Stromal cell of bone marrow (primary cell): Measurements from ENCODE around the gene TIMP1.
A peak's percentile ranks its signal among the peaks of the same experiment; 100 is the strongest.

Experiments
- DNase-seq: peaks from one replicate; pipeline ENCODE4 v3.0.0-alpha.2; 2012; ENCODE audit warnings: low read depth

TIMP1 gene

DNA sequence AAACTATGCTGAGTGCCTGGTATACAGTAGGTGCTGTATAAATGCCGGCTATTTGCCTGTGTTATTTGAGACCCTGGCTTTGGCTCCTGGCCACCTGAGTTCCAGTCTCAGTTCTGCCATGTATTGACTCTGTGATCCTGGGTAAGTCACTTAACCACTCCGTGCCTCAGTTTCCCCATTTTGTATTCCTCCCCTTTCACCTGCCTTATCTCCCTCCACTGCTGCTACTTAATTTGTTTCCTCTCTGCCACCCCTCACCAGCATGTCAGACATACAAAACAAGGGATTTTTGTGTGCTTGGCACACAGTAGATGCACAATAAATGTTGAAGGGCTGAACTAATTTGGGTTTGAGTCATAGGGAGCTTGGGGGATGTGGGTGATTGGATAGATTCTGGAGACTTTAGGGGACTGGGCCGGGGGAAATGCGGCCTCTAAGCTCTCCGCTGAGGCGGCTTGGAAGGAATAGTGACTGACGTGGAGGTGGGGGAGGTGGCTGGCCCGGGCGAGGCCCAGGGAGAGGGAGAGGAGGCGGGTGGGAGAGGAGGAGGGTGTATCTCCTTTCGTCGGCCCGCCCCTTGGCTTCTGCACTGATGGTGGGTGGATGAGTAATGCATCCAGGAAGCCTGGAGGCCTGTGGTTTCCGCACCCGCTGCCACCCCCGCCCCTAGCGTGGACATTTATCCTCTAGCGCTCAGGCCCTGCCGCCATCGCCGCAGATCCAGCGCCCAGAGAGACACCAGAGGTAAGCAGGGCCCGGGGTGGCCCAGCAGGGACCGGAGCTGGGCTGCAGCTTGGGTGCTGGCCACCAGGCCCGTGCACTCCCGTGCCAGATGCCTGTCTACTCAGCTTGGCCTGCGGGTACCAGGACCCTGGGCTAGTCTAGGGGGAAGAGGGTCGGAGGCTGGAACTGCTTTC is at the start of gene TIMP1:
TSS of gene TIMP1 (plus strand) at position 706 of the 917 bp plus-strand sequence. CDS start 980 bp downstream, outside the sequence.
- DNase-seq, result peak; percentile 90

DNA sequence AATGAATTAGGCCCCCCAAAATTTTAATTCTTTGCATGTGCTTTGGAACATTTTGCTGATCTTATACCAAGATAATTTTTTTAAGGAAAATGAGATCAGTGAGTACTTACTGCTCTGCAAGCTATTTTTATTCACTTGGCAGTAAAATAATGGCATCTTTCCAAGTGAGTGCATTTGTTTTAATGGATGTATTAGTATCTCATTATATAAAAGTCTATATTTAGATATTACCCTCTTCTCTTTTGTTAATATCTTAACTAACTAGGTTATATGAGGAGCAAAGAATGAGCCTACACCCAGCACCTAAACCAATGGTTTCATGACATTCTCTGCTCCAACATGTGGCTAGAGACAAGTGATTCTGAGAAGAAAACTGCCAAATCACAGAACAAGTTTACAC is 42.4 kb upstream of the TIMP1 start:
- no peak for DNase-seq

DNA sequence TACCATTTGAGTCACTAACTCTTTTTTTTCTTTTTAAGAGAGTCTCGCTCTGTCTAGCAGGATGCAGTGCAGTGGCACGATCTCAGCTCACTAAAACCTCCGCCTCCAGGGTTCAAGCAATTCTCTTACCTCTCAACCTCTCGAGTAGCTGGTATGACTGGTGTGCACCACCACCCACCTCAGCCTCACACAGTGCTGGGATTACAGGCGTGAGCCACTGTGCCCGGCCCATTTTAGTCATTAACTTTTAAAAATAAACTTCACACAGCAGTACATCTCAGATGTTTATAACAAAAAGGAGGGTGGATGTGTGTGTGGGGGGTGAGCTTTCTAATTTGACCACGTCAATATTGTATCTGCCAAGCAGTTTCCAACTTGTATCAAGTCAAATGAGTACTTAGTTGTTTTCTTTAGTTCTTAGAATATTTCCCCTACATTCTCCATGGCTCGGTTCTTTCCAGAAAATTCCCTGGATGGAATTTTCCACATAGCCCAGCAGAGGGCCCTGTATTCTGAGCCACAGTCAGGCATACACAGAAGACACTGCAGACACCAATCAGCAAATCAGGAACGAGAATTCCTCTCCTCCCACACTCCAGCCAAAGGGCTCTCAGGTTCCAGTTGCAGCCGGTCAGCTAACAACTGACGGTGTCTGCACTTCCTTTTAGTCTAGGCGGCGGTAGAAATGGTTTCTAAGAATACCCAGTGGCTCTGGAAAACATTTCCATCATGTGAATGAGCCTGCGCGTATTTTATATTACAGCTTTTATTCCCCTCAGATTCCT is 41.3 kb upstream of the TIMP1 start:
- peak; percentile 89 for DNase-seq

DNA sequence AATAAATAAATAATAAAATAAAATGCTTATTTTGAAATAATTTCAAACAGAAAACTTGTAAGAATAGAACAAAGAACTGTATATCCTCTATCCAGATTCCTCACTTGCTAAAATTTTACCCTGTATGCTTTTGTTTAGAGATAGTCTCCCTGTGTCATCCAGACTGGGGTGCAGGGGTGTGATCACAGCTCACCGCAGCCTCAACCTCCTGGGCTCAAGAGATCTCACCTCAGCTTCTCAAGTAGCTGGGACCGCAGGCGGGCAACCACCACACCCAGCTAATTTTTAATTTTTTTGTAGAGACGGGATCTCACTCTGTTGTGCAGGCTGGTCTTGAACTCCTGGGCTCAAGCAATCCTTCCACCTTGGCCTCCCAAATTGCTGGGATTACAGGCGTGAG is 38.7 kb upstream of the TIMP1 start:
- DNase-seq, result no peak

DNA sequence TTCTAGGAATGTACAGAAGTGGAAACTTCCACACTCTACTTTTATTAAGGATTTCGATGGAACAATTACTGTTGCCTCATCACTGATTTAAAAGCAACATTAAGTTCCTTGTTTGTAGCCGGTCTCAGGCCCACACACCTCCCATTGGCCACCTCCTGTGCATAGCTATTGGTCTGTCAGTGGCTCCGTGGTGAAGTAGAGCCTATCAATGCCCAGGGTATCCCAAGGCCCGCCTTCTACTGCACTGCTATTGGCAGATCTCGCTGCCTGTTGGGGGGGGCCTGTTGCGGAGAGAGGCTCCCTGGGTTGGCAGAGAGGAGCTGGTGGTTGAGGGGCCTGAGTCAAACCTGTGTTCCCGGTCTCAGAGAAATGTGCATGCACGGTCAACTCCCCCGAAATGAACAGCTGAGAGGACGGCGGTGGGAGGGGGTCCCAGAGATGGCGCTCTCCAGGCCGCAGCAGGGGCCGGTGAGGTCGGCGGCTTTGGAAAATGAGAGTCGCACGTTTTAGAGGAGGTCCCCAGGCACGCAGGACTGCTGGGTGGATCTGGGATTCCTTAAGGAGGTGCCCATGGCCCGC is 26.1 kb upstream of the TIMP1 start:
- peak; percentile 89 for DNase-seq

DNA sequence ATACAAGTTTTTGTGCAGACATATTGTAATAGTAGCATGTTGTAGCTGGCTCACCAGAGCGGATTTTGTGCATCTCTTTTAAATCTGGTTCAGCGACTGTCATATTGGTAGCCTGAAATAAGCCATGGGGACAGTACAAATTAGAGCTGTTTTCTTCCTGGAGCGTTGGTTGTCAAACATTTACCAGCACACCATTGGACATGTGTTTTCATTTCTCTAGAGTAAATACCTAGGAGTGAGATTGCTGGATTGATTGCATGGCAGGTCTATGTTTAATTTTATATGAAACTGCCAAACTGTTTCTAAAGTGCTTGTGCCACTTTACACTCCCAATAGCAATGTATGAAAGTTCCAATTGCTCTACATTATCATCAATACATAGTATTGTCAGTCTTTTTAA is 23.8 kb upstream of the TIMP1 start:
- DNase-seq, result no peak

DNA sequence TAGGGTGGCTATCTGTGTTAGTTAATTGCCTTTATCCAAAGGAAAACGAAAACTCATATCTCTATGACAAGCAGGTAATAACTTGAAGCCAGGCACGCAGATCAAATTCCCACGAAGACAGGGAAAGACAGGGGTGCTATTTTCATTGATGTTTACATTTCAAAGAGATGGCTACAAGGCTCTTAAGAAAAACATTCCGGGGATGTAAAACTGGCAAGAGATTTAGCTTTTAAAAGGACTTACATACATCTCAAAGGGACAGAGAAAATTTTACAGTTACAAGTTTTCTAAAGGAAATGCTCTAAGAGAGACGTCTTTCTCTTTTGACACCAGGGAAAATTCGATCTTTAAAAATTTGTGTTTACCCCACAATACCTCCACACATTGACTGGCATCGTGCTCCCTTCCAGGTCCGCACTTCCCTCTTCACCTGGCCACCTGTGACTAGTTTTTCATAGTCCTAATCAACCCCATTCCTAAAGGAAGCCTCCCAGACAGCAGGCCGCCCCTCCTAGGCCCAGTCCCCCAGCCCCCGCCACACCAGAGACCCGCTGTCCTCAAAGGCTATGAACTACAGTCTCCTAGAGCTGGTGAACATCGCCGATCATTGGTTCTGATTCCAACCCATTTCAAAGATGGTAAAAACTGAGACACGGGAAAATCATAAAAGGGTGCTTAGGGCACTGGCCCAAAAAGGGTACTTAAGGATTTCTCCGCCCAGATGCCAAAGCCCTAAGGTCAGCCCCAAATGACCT is 21.9 kb upstream of the TIMP1 start:
- DNase-seq, result no peak

DNA sequence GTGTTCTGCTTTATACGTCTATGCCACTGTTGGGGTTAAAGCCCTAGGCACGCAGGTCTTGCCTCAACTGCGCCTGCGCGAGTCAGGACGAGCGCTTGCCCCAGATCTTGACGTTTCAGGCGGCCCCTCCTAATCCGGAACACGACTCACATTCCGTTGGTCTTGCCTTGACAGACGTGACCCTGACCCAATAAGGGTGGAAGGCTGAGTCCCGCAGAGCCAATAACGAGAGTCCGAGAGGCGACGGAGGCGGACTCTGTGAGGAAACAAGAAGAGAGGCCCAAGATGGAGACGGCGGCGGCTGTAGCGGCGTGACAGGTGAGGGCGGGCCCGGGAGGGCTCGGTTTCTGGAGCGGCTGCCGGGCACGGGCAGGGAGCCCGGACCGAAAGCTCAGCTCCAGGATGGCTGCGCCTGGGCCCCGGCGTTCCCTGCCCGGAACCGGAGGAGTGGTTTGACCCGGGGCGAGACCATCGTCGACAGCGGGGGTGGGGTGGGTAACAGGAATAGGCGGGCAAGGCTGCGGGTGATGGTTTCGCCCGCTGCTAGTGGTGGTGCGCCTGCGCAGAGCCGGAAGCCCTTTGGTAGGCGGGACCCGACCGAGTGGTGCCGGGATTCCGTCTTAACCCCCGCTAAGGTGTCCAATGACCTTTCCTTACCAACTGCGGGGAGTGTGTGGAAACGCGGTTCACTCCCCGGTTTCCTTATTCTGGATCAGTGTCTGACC is 21.1 kb upstream of the TIMP1 start, which contains the start of gene ARAF:
TSS of gene ARAF (plus strand) at position 272 of the 725 bp plus-strand sequence. CDS start 1,763 bp downstream, outside the sequence.
- peak; percentile 98 for DNase-seq

DNA sequence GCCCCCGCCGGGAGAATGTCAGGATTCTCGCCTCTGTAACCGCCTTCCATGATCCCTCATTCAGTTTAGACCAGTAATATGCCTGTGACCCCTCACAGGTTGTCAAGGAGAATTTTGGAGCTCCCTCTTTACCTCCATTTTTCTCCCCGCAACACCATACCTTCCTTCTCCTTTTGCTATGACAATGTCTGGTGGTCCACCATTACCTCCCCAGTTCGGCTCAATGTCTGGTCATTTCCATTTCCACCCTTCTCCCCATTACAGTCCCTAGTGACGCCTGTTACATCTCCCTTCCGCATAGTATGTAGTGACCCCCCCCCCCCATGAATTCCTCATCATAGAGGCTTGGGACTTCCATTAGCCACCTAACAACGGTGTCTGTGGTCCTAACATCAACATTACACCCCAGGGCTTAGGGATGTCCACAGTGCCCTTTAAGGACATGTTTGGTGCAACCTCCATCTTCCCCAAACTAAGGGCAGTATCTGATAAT is 20.5 kb upstream of the TIMP1 start:
- DNase-seq, result no peak

DNA sequence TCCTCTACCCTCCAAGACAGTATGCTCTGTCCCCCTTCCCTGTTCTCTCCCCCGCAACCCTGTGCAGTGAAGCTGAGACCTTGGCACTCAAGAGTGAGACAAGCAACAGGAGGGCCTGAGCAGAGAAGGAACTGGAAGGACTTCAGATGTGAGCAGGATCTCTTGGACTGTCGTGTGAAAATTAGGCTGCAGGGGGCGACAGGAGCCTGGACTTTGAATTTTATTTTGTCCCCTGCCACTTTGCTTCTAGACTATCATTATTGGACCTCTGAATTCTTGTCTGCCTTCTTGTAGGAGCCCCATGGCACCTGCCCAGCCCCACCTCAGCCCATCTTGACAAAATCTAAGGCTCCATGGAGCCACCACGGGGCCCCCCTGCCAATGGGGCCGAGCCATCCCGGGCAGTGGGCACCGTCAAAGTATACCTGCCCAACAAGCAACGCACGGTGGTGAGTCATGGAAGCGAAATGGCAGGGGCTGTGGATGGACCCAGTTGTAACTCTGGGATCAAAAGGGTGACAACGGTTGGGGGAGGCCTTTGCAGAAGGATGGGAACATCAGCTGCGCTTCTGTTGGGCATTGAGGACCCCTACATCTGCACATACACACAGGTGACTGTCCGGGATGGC is 19.5 kb upstream of the TIMP1 start:
- DNase-seq, result no peak

DNA sequence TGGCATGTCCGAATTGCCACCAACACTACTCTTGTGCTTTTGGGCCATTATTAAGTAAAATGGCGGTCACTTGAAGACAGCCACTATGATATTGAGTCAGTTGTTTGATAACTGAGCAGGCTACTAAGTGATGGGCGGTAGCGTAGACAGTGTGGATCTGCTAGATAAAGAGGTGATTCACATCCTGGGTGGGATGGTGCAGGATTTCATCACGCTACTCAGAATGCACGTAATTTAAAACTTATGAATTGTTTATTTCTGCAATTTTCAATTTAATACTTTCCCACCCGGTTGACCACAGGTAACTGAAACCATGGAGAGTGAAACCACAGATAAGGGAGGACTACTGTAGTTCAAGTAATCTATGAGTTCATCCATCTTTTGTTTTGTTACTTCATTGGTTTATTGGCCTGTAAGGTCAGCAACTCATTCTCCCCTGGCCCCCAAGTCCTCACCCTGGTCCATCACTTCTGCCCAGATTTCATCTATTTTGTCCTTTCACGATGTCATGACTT is 18.4 kb upstream of the TIMP1 start:
- no peak for DNase-seq

DNA sequence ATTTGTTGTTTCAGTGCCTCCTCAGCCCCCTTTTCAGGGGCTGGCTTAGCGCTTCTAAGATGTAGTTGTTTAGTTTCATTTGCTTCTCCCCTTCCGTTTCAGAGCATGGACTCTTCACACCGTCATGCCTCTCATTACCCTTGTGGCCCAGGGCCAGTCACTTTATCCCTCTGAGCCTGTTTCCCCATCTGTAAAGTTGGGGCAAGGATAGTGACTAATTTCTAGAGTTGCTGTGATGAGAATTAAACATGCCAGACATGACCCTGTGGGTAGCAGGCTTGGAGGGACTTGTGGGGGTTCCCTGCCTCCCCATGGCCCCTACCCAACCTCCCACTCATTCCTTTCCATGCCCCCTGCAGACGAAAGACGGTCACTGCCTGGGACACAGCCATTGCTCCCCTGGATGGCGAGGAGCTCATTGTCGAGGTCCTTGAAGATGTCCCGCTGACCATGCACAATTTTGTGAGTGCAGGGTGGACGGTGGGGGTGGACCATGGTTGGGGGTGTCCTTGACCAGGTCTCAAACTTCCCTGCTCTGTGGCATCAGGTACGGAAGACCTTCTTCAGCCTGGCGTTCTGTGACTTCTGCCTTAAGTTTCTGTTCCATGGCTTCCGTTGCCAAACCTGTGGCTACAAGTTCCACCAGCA is 17.7 kb upstream of the TIMP1 start:
- no peak for DNase-seq

DNA sequence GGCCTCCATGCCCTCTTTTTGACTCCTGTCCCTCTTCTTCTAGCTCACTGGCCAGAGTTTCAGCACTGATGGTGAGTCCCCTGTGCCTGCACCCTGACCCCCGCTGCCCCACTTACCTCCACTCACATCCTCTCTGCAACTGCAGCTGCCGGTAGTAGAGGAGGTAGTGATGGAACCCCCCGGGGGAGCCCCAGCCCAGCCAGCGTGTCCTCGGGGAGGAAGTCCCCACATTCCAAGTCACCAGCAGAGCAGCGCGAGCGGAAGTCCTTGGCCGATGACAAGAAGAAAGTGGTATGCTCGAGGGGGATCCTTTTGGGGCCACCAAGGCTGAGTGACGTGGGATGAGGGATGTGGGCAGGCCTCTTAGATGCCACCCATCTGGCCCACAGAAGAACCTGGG is 15.4 kb upstream of the TIMP1 start:
- no peak for DNase-seq

DNA sequence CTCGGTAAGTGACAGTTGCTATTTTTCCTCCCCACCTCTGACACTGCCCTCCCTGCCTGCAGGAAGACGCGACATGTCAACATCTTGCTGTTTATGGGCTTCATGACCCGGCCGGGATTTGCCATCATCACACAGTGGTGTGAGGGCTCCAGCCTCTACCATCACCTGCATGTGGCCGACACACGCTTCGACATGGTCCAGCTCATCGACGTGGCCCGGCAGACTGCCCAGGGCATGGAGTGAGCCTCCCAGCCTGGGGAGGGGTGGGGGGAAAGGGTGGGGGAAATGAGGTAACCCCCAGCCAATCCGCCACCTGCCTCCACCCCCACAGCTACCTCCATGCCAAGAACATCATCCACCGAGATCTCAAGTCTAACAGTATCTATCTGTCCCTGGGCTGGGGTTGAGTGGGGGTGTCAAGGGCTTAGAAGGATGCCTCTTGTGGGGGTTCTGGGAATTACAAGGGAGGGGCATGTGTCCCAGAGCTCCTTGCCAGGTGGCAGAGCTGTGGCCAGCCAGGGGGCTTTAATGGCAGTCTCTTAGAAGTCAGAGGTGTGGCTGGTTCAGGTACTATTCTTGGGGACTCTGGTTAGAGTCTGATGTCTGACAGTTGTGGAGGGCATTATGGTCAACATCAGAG is 13.5 kb upstream of the TIMP1 start:
- DNase-seq, result no peak

DNA sequence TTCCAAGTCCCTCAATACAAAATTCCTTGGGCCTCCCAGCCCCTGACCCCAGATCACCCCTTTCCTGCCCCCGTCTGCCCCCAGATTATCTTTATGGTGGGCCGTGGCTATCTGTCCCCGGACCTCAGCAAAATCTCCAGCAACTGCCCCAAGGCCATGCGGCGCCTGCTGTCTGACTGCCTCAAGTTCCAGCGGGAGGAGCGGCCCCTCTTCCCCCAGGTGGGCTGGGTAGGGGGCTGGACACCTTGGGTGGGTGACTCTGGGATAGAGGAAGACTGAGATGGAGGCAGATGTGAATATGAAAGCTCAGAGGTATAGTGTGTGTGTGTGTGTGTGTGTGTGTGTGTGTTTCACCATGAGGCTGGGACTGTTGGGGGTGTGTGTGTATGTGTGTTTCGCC is 11.4 kb upstream of the TIMP1 start:
- no peak for DNase-seq

DNA sequence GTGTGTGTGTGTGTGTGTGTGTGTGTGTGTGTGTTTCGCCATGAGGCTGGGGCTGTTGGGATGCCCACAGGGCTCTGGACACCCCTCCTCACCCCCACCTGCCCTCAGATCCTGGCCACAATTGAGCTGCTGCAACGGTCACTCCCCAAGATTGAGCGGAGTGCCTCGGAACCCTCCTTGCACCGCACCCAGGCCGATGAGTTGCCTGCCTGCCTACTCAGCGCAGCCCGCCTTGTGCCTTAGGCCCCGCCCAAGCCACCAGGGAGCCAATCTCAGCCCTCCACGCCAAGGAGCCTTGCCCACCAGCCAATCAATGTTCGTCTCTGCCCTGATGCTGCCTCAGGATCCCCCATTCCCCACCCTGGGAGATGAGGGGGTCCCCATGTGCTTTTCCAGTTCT is 11.0 kb upstream of the TIMP1 start:
- no peak for DNase-seq

DNA sequence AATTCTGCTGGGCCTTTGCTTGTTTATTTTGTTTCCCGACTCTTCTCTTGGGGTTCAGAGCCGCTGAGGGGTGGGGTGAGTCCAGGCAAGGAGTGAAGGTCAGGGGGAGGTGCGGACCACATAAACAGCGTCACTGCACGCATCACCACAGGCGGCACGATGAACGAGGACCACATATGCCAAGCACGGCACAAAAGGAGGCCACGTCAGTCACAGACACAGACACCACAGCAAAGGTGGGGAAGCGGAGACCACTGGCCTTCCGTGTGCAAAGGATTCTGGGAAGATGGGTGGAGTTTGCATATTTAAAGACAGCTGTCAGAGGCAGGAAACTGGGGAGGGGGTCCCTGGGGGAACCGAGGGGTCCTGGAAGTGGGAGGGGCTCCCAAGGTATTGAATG is 10.3 kb upstream of the TIMP1 start:
- DNase-seq, result no peak

DNA sequence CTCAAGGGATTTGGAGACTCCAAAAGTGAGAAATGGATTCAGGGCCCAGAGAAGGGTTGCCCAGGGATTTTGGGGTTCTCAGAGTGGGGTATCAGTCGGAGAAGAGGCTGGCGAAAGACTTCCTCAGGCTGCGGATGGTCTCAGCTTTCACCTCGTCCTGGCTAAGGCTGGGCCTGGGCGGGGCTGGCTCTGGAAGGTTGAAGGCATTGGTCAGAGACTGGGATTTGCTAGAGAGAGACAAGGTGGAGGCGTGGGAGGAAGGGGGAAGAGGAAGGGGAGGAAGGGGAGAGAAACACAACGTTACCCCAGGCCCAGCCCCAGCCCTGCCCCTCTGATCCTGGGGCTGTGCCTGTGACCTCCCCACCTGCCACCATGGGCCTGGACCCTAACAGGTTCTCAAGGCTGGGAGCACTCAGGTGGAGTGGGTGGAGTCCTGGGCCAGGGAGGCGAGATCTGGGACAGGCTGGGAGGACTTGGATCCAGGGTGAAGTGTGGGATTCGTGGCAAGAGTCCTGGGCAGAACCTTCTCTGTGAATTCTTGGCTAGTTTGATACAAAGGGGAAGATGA is 9.4 kb upstream of the TIMP1 start:
- DNase-seq, result no peak
